Stimulated activated CD4-positive, alpha-beta T cell treated with anti-CD3 and anti-CD28 coated beads, Interleukin-4, amount 100 ng/mL, for 48 hours (primary cell): ENCODE results near the gene RAB8B.

Source experiments
- DNase-seq, 2 donors: peaks; one replicate each; pipeline ENCODE4 v3.0.0-alpha.2; 2020; ENCODE audit warnings: low read depth in 2 of 2

The RAB8B gene

DNA sequence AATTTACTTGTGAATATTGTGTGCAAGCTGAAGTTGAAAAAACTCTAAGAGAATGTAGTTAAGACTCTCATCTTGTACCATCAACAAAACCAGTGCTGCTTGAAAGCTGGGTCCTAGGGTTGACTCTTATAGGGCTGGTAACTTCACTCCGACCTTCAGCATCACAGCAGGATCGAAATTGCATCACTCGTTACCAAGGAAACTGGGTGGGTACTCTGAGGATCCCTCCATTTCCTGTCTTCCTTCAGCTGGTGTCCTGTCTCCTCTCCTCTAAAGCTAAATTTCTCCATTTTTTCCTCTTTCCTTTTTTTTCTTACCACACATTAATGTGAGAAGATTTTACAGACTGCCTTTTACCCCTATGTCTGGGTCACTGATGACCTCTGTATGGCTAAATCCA is 85.0 kb downstream of the RAB8B start:
- DNase-seq = no peak

DNA sequence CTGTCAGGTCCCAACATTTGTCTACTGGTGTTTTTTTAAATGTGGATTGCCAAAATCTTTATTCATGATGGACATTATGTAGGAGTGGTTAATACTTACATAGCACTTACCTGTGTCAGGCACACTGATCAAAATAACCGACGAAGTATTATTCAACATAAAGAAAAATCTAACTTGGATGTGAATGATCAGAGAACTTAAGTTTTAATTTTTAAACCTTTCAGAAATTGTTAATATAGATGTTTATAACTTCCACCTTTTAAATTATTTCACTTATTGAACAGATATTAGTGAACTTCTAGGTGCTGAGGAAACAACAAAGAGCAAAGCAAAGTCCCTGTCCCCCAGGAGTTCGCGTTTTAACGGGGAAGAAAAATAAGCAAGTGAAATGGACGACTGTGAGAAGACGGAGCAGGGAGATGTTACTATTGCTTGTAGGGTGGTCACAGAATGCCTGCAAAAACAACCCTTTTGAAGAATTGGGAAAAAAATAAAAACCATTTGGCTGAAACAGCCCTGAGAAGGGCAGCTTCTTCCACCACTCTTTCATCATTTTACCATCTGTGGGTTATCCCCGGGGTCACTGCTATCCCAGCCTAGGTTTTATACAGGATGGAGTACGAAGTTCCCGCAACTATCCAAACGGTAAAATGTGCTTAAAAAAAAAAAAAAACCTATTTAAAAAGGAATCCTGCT is 87.1 kb downstream of the RAB8B start:
- no peak for DNase-seq

DNA sequence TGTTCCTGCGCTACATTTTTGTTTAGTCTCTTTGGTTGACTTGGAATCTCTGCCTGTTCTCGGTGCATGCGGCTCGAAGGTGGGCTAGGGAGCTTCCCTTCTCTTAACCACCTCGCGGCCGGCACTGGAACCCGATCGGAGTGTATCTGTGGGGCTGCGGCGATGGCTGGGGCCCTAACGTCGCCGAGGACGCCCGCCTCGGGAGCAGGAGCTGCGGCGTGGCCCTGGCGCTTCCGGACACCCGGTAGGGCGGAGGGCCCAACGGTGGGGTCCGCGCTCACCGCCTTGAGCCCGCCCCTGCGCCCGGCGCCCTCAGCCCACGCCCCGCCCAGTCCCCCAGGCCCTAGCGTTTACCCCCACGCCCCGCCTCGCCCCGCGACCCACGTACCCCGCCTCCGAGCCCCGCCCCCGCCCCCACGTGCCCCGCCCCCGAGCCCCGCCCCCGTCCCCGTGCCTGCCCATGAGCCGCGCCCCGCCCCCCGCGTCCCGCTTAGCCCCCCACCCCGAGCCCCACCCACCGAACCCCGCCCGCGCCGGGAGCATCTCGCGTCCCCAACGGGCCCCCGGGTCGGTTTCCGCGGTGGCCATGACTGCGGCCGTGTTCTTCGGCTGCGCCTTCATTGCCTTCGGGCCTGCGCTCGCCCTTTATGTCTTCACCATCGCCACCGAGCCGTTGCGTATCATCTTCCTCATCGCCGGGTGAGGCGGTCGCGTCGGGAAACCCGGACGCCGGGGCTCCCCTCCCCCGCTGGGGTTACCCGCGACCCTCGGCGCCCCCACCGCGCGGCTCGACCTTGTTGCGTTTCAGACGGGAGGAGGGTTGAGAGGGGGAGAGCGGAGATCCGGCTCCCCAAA is 87.9 kb downstream of the RAB8B start, which contains the start of gene APH1B:
TSS of gene APH1B (plus strand) at position 568 of the 855 bp plus-strand sequence. CDS start at position 587, 19 bp downstream.
- DNase-seq = peak; percentile 49 to 56

DNA sequence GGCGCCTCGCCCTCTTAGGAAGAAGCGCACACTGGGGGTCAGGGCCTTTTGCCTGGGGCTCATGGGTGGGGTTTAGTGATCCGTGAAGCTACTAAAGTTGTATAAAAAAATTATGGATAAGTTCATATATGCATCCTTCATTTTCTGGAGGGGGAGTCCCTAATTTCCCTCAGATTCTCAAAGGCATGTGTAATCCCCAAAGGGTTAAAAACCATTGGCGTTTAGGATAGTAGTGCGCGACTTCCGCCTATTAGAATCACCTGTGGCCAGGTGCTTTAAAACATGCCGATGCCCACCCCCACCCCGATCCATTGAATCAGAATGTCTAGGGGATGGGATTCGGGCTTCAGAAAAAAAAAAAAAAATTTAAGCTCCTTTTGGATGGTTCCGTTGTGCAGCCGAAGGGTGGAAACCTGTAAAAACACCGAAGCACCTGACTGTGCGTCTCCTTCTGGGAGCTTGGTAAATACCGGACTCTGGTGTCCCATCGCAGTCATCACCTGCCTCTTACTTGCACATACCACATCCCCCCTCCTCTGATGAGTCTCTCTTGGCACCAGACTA is 88.6 kb downstream of the RAB8B start:
- DNase-seq = no peak

DNA sequence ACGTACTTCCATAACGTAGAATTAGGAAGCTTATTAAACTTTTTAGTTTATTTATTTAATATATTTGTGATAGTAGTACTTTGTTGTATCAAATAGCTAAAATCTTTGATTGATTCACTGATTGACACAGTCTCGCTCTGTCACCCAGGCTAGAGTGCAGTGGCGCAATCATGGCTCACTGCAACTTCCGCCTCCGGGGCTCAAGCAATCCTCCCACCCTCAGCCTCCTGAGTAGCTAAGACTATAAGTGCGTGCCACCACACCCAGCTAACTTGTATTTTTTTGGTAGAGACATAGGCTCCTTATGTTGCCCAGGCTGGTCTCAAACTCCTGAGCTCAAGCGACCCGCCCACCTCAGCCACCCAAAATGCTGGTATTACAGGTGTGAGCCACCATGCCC is 93.7 kb downstream of the RAB8B start:
- no peak for DNase-seq

DNA sequence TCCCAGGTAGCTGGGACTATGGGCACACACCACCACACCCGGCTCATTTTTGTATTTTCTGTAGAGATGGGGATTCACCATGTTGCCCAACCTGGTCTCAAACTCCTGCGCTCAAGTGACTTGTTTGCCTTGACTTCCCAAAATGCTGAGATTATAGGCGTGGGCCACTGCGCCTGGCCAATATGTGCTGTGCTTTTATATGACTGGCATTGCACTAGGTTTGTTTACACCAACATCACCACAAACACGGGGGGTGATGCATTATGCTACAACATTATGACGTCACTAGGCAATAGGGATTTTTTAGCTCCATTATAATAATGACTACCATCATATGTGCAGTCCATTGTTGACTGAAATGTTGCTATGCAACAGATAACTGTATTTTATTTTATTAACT is 94.9 kb downstream of the RAB8B start:
- DNase-seq = no peak

DNA sequence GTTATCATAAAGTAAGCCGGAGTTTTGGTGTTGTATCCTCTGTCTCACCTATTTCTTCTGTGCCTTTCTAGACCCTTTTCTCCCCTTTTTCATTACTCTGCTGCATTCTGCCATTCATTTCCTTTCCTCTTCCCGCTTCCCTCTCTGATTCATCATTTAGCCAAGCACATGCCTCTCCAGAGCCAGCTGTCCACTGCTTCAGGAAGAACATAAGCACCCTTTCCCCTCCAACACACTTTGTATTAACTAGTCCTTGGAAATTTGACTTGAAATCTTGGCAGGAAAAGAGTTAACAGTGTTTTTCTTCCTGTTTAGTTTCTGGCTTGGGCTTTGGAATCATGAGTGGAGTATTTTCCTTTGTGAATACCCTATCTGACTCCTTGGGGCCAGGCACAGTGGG is 97.7 kb downstream of the RAB8B start:
- DNase-seq = no peak

DNA sequence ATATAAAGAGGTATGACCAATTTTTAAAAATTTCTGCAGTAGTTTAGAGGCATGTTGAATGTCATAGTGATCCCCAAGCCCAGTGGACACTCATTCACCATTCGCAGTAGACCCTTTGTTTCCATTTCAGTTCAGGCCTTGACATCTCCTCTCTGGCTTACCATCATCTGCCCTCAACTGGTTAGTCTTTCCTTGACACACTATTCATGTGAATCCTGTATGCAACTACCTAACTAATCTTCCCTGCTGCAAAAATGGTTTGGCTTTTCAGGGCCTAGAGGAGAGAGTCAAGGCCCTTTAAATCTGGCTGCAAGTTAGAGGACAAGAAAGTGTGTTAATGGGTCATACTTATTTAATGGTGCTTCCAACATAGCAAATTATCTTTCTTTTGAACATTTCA is 98.9 kb downstream of the RAB8B start:
- DNase-seq = no peak

DNA sequence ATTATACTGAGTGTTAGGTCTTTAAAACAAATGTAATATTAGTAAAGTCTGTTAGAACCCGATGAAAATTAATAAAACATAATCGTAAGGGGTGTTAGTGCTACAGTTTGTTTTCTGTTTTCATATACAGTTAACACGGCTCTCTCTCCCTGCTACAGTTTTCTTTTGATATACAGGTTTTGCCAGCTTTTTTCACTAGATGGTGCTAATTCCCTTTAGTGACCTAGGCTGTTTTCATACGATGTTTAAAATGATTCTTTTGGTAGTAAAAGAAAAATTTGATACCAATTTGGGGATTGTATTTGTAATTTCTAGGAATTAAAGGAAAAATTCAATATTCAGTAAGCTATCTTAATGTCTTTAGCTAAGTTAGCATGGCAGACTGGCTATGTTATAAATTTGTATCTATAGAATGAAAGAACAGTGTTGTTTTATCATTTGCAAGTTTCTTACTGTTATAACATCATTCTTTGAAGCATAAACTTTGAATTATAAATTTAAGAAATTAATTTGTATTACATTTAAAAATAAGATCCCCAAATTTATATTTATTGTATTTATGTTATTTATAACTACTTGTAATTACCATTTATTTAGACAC is 99.5 kb downstream of the RAB8B start:
- DNase-seq = no peak

DNA sequence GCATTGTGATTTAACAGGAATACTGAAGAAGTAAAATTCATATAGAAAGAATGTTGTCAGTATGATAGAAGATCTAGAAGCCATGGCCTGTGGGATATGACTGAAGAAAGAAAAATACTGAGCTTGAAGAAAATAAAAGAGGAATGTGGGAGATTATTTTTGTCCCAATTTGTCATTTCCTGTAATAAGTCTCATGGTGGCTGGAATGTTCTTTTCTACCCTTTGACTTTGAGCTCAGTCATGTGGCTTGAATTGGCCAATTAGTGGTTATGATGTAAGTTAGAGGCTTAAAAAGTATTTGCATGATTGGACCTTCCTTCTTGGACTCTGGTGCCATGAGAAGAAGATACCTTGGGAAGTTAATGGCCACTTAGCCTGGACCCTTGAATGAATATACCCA is 102.1 kb downstream of the RAB8B start:
- DNase-seq = no peak

DNA sequence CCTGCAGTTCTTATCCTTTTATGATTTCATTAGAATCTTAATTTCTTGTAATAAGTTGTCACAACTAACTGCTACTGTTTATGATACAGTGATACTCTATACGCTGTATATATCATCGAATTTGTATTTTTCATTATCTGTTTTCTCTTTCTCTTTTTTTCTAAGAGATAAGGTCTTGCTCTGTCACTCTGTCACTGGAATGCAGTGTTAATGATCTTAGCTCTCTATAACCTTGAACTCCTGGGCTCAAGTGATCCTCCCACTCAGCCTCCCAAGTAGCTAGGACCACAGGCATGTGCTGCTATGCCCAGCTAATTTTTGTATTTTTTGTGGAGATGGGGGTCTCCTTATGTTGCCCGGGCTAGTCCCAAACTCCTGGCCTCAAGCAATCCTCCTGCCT is 102.8 kb downstream of the RAB8B start:
- no peak for DNase-seq

DNA sequence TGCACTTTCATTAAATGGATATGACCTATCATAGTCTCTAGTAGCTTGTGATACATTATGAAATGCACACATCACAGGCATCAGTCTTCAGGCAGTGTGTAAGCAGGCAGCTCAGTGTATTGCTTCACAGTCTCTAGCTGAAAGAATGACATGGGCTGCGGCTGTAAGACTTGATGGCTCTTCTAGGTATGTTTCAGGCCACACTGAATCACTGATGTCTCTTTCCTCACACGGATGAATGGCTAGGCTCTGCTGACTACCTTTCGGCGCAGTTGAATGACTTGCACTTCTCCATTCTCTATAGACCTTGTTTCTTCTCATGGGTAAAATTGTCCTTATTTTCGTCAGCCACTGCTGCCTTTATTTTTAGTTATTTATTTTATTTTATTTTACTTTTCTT is 103.4 kb downstream of the RAB8B start:
- no peak for DNase-seq

DNA sequence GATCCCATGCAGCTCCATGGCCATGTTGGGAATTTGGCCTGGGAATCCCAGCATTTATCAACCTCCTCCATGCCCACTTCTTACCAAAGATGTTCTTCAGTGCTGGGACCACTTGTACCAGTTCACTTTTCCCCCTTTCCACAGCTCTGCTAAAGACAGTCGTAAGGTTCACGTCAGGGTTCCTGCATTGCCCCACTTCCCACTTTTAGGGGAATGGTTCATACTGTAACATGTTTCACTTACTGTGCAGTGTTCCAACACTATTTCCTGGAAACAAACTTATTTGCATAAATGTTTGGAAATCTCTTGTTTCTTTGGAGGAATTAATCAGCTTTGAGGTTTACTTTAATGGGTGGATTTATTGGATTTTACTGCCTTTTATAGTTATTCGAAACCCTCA is 105.0 kb downstream of the RAB8B start:
- no peak for DNase-seq

DNA sequence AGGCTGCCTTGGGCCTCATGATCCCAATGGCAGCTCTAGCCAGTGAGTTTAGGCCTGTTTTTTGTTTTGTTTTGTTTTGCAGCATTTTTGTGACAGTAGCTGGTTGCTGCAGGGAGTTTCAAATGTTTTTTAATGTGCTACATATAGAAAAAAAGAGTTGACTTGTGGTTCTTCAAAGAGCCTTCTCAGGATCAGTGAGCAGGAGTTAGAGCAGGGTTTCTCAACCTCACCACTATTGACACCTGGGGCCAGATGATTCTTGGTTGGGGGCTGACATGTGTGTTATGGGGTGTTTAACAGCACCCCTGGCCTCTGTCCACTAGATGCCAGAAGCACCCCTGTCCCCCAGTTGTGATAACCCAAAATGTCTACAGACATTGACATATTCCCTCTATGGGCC is 105.9 kb downstream of the RAB8B start:
- DNase-seq = no peak

DNA sequence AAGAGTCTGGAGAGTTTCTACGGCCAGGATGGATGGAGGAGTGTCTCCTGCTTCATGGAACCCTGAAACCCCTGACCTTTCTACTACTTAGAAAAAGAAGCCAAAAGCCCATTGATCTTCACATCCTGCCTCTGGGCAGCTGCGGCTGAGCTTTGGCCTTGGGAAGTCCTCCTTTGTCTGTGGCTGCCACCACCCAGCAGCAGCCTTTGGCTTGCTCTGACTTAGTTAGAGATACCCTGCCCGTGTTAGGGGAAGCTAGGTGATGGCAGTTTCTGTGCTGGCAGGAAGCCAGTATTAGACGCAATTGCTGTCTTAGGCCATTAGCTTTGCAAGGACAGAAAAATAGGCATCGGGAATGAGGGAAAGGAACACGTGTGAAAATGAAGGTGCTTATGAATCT is 106.8 kb downstream of the RAB8B start:
- no peak for DNase-seq

DNA sequence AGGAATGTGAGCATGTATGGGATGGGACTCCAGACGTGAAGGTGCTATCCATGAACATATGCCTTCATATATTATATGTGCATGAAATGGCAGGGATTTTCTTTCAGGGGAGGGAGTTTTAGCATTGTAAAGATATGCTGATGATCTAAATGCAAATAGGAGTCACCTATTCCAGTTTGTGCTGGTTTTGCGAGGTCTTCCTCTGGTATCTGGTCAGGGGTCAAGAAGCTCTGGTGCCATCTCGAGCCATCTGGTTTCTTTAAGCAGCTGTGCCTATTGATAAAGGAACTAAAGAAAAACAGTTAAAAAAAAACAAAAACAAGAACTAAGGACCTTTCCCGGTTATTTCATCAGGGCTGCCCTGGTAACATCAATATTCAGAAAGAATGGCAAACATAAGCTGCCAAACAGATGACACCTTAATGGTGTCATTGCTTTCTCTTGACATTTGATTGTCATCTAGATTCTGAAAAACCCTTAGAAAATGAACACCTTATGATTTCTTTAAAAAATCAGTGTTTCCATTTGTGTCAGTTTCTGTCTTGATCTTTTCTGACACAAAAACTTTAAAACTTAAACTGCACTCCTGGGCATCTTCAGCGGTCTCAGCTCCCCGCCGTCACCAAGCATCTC is 110.7 kb downstream of the RAB8B start:
- no peak for DNase-seq

DNA sequence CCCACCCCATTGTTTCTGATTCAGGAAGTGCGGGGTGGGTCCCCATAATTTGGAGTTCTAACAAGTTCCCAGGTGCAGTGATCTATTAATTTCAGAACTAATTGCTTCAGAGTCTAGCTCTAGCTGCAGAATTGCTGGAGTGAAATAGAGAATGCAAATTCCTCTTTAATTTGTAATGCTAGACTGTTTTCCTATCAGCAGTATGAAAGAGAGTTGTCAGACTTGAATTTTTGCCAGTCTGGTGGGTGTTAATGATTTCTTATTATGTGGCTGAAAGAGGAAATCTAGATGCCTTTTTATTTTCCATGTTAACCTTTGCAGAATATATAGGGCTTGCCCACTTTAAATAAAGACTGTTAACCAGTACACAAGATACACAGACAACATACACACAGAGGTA is 111.7 kb downstream of the RAB8B start:
- no peak for DNase-seq

DNA sequence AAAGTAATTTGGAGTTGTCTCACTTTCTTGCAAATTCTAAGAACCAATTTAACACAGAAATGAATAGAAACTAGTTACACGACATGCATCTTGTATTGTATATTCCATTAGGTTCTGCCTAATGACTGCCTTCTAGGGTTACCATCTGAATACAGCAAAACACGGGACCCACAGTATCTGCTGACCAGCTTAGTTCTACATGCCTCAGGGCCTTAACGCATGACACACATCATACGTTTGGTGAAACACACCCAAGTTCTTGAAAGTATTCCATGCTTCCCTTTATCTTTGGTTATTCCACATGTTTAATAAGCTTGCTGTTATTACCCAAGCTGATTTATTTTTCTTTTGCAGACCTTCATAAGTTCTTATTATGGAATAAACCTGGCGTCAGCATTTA is 115.9 kb downstream of the RAB8B start:
- DNase-seq = no peak

DNA sequence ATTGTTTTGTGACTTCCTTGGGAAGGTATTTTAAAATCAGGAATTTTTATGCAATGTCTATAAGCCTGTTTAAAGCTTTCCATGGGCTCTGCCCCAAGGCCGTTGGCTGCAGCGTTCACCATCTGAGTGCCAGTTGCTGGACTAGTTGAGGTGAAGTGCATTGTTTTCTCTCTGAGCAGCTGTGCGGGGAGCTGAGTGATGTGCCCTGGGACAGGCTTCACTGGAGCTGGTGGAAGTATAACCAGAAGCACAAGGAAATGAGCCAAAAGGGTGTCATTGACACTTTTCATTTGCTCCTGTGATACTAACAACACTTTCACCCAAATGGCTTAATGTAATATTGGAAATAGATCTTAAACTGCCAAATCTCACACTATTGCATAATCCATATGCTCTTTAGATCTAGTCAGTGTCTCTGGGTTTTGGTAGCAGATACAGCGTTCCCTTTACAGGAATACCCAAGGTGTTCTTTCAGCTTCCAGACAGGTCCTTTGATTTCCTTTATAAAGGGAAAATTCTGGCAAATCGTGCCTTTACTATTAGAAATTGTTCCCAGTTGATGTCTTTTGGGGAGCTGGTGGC is 117.2 kb downstream of the RAB8B start:
- DNase-seq = no peak

DNA sequence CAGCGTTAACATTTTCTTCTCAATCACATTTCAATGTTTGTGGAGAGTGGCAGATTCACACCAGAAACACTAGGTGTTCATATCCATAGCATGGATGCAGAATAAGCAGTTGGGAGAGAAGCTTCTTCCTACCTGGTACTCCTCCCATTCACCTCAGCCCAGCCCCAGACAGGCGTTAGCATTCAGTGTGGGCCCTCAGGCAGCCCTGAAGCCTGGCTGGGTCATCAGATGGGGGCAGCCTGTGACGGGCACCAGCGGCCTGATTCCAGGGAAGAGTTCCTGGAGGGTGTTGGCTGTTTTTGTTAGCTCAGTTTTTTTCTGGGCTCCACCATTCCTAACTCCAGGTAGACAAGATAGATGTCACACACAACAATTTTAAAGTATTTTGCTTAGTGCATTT is 119.1 kb downstream of the RAB8B start:
- no peak for DNase-seq

DNA sequence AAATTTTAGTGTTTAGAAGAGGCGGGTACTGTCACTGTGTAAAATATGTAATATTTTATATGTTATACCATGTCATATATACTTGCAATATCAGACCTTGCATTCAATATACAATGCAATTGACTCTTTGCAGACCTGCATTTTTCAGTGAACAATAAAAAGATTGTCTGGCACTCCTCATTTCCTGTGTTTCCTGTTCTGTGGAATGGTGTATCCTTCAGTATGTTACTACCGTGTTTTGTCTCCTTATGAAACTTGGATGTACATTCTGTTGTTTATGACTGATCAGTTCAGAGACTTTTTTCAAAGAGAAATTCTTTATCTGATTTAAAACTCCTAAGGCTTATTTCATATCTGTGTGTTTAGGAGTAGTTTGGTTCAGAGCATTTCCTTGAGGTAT is 119.5 kb downstream of the RAB8B start:
- DNase-seq = no peak

DNA sequence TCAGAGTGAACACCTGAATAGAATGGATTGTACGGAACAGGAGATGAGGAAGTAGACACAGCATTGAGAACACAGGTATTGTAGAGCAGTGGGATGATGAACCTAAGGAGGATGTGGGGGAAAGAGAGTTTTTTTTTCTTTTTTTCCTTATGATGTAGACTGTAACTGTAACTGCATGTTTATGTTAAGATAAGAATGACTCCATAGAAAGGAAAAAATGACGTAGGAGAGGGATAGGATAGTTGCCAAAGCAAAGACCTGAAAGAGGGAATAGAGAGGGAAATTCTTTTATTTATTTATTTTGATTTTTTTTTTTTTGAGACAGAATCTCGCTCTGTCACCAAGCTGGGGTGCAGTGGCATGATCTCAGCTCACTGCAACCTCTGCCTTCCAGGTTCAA is 121.2 kb downstream of the RAB8B start:
- DNase-seq = no peak
